HepG2 (cell line): ENCODE results near the gene FFAR2. TPM values are rescaled to one million over a fixed set of nuclear protein-coding genes. Genes with fewer than 3 reads are reported as not detected.

Experiments
- HIVEP1 ChIP-seq: sonication (generic); formaldehyde crosslinking; IDR thresholded peaks from 2 replicates; pipeline ENCODE4 v1.4.0; 2020; ENCODE audit warnings: mild to moderate bottlenecking, missing genetic modification reagents
- ISL2 ChIP-seq: sonication (generic); formaldehyde crosslinking; IDR thresholded peaks from 2 replicates; pipeline ENCODE4 v1.5.0; 2020; ENCODE audit warnings: missing genetic modification reagents
- KDM2A ChIP-seq: sonication (generic); formaldehyde crosslinking; IDR thresholded peaks from 2 replicates; pipeline ENCODE4 v1.4.0; 2020; ENCODE audit warnings: low read depth, missing genetic modification reagents, borderline replicate concordance
- RFXAP ChIP-seq: sonication (generic); formaldehyde crosslinking; IDR thresholded peaks from 2 replicates; pipeline ENCODE4 v1.4.0; 2020; ENCODE audit warnings: missing genetic modification reagents, borderline replicate concordance
- RXRA ChIP-seq: sonication (generic); formaldehyde crosslinking; IDR thresholded peaks from 2 replicates; pipeline ENCODE4 v1.5.1; 2020; ENCODE audit warnings: missing genetic modification reagents
- SOX6 ChIP-seq, 2 experiments: fragments of 450-650 bp in 1 of 2; sonication (generic) in 1 of 2; formaldehyde crosslinking in 1 of 2; IDR thresholded peaks; 2 replicates each; pipeline versions ENCODE4 v1.4.0 to v1.6.1; 2017 to 2020; ENCODE audit warnings: antibody characterized with exemption in 1 of 2, mild to moderate bottlenecking in 1 of 2, missing genetic modification reagents in 1 of 2
- XRCC5 ChIP-seq: fragments of 200-400 bp; formaldehyde crosslinking; optimal IDR thresholded peaks from 2 replicates; pipeline ENCODE3; 2017; ENCODE audit warnings: mild to moderate bottlenecking, low read length
- ZNF136 ChIP-seq: sonication (generic); formaldehyde crosslinking; IDR thresholded peaks from 2 replicates; pipeline ENCODE4 v1.8.1; 2022; ENCODE audit warnings: low read depth, mild to moderate bottlenecking, moderate library complexity, missing genetic modification reagents
- ZNF614 ChIP-seq: IDR thresholded peaks from 2 replicates; pipeline ENCODE4 v1.6.1; 2018; ENCODE audit warnings: missing biosample characterization, missing genetic modification reagents, inconsistent platforms, borderline replicate concordance
- ZNF768 ChIP-seq: sonication (generic); formaldehyde crosslinking; IDR thresholded peaks from 2 replicates; pipeline ENCODE4 v1.4.0; 2020; ENCODE audit warnings: missing genetic modification reagents
- ZSCAN12 ChIP-seq: sonication (generic); formaldehyde crosslinking; IDR thresholded peaks from 2 replicates; pipeline ENCODE4 v1.9.0; 2021; ENCODE audit warnings: mild to moderate bottlenecking, missing genetic modification reagents
- ZSCAN20 ChIP-seq: sonication (generic); formaldehyde crosslinking; IDR thresholded peaks from 2 replicates; pipeline ENCODE4 v1.4.0; 2020; ENCODE audit warnings: missing genetic modification reagents, mild to moderate bottlenecking, borderline replicate concordance
- polyA plus RNA-seq, 8 experiments: library from polyadenylated mRNA; depleted of rRNA in 3 of 8; stranded (reverse) in 7 of 8; unstranded in 1 of 8; fragments of >200 nt; fragmentation: Illumina TruSeq in 4 of 8; extraction: Trizol in 4 of 8; gene quantifications; 2 replicates each; pipeline versions ENCODE4 v1.2.1 to v1.2.3, GENCODE V29; 2011 to 2016; ENCODE audit warnings: low read depth in 4 of 8, missing spikeins in 1 of 8, mixed read lengths in 1 of 8; ENCODE audit not compliant: insufficient read depth in 1 of 8
- total RNA-seq, 5 experiments: library from RNA; depleted of rRNA; stranded (reverse); fragments of >200 nt; fragmentation: Illumina TruSeq; extraction: Trizol; gene quantifications; 2 replicates each; pipeline ENCODE4 v1.2.3, GENCODE V29; 2016; ENCODE audit warnings: low read depth in 1 of 5
- TF ChIP-seq, protein P1 (sequence below): sonication (generic); formaldehyde crosslinking; IDR thresholded peaks from 2 replicates; pipeline ENCODE4 v1.5.0; 2020; ENCODE audit warnings: mild to moderate bottlenecking, missing genetic modification reagents
- TF ChIP-seq, protein P2 (sequence below): sonication (generic); formaldehyde crosslinking; IDR thresholded peaks from 2 replicates; pipeline ENCODE4 v1.5.1; 2020; ENCODE audit warnings: mild to moderate bottlenecking, moderate library complexity, missing genetic modification reagents
- TF ChIP-seq, protein P3 (sequence below): sonication (generic); formaldehyde crosslinking; IDR thresholded peaks from 2 replicates; pipeline ENCODE4 v1.4.0; 2020; ENCODE audit warnings: missing genetic modification reagents
- TF ChIP-seq, protein P4 (sequence below), 2 experiments: sonication (generic) in 1 of 2; formaldehyde crosslinking in 1 of 2; IDR thresholded peaks; 2 replicates each; pipeline versions ENCODE4 v1.4.0 to v1.6.1; 2018 to 2020; ENCODE audit warnings: missing genetic modification reagents in 2 of 2, borderline replicate concordance in 1 of 2, low read depth in 1 of 2, mild to moderate bottlenecking in 1 of 2, missing biosample characterization in 1 of 2

FFAR2 gene
- total and polyA plus RNA-seq, 2 of the 13 experiments (the other 11 are each of a cell fraction or from before 2014, with no cell fraction given), result 0.12 TPM; not detected in 1

DNA sequence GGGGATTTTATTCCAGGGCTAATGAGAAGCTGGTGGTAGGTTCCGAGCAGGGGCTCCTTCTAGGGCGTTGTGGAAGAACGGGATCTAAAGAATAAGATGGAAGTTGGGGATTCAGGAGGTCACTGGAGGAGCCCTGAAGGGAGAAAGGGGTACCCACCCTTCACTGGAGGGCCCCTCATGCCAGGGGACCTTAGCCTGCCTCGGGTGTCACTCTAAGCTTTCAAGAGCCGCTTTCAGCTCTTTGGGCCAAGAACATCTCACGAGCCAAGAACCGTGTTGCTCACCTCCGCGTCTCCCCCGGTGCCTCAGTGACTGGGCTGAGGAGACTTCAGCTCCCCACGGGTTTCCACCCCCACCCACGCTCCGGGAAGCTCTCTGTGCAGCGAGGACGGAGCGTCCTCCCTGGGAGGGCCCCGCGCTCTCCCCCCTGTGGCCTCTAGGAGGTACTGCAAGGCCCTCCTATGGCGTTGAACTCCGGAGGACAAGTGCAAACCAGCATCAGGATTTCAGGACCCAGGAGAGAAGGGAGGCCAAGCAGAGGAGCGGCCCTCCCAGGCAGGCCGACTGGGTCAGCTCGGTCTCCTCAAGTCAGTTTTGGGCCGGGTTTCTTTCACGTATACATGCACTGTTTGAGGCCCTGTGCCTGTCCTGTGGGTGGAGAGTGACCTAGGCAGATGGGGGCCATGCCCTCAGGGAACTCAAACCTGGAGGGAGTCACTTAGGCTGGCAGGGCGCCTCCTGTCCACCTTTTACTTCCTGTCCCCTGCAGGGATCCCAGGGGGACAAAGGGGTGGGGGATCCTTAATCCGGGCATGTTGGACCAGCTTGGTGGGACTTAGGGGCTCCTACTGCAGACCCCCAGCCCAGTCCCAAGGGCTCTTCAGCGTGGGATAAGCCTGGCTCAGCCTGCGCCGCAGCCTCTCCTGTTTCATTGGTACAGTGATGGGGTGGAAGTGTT is 47.3 kb downstream of the FFAR2 start (continued):
- TF ChIP-seq ZNF614 (CRISPR knock-in tag), result peak; percentile 49; the same call in 1 of the 2 replicates
- TF ChIP-seq, protein P1, sequence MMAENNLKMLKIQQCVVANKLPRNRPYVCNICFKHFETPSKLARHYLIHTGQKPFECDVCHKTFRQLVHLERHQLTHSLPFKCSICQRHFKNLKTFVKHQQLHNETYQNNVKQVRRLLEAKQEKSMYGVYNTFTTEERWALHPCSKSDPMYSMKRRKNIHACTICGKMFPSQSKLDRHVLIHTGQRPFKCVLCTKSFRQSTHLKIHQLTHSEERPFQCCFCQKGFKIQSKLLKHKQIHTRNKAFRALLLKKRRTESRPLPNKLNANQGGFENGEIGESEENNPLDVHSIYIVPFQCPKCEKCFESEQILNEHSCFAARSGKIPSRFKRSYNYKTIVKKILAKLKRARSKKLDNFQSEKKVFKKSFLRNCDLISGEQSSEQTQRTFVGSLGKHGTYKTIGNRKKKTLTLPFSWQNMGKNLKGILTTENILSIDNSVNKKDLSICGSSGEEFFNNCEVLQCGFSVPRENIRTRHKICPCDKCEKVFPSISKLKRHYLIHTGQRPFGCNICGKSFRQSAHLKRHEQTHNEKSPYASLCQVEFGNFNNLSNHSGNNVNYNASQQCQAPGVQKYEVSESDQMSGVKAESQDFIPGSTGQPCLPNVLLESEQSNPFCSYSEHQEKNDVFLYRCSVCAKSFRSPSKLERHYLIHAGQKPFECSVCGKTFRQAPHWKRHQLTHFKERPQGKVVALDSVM (CRISPR knock-in tag), result peak; percentile 21; the same call in 1 of the 2 replicates
- peak; percentile 10; the same call in 1 of the 2 replicates for TF ChIP-seq RXRA (CRISPR knock-in tag)
- TF ChIP-seq ZNF768 (CRISPR knock-in tag), result peak; percentile 37; the same call in 1 of the 2 replicates
- TF ChIP-seq, protein P2, sequence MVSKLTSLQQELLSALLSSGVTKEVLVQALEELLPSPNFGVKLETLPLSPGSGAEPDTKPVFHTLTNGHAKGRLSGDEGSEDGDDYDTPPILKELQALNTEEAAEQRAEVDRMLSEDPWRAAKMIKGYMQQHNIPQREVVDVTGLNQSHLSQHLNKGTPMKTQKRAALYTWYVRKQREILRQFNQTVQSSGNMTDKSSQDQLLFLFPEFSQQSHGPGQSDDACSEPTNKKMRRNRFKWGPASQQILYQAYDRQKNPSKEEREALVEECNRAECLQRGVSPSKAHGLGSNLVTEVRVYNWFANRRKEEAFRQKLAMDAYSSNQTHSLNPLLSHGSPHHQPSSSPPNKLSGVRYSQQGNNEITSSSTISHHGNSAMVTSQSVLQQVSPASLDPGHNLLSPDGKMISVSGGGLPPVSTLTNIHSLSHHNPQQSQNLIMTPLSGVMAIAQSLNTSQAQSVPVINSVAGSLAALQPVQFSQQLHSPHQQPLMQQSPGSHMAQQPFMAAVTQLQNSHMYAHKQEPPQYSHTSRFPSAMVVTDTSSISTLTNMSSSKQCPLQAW (CRISPR knock-in tag), result peak; percentile 81
- TF ChIP-seq RFXAP (CRISPR knock-in tag), result peak; percentile 49; the same call in 1 of the 2 replicates
- TF ChIP-seq ZNF136, result 0 out of 2 replicates have a peak, but pooled peaks have one; percentile 55
- TF ChIP-seq ZSCAN20 (CRISPR knock-in tag), result no peak
- 0 out of 2 replicates have a peak, but pooled peaks have one; percentile 17 for TF ChIP-seq ZSCAN12 (CRISPR knock-in tag)
- TF ChIP-seq KDM2A (CRISPR knock-in tag), result peak; percentile 89; the same call in 1 of the 2 replicates
- 0 out of 2 replicates have a peak, but pooled peaks have one; percentile 6 for TF ChIP-seq HIVEP1 (CRISPR knock-in tag)
- peak; percentile 82 for TF ChIP-seq XRCC5
- TF ChIP-seq, protein P3, sequence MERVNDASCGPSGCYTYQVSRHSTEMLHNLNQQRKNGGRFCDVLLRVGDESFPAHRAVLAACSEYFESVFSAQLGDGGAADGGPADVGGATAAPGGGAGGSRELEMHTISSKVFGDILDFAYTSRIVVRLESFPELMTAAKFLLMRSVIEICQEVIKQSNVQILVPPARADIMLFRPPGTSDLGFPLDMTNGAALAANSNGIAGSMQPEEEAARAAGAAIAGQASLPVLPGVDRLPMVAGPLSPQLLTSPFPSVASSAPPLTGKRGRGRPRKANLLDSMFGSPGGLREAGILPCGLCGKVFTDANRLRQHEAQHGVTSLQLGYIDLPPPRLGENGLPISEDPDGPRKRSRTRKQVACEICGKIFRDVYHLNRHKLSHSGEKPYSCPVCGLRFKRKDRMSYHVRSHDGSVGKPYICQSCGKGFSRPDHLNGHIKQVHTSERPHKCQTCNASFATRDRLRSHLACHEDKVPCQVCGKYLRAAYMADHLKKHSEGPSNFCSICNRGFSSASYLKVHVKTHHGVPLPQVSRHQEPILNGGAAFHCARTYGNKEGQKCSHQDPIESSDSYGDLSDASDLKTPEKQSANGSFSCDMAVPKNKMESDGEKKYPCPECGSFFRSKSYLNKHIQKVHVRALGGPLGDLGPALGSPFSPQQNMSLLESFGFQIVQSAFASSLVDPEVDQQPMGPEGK (CRISPR knock-in tag), result peak; percentile 52
- 0 out of 2 replicates have a peak, but pooled peaks have one; percentile 54 for TF ChIP-seq ISL2 (CRISPR knock-in tag)
- TF ChIP-seq SOX6 (IDR thresholded peaks at IDR 0.05), result no peak
- TF ChIP-seq SOX6 (CRISPR knock-in tag; IDR thresholded peaks at IDR 0.05), result peak; percentile 32; the same call in 1 of the 2 replicates
- TF ChIP-seq, protein P4, sequence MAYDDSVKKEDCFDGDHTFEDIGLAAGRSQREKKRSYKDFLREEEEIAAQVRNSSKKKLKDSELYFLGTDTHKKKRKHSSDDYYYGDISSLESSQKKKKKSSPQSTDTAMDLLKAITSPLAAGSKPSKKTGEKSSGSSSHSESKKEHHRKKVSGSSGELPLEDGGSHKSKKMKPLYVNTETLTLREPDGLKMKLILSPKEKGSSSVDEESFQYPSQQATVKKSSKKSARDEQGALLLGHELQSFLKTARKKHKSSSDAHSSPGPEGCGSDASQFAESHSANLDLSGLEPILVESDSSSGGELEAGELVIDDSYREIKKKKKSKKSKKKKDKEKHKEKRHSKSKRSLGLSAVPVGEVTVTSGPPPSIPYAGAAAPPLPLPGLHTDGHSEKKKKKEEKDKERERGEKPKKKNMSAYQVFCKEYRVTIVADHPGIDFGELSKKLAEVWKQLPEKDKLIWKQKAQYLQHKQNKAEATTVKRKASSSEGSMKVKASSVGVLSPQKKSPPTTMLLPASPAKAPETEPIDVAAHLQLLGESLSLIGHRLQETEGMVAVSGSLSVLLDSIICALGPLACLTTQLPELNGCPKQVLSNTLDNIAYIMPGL (CRISPR knock-in tag; IDR thresholded peaks at IDR 0.05; ENCODE audit: borderline replicate concordance in 1 of 2, low read depth in 1 of 2), result peak; percentile 72 to 80; a peak in 3 of 4 replicates
